ENCODE measurements around the gene ANKRD55.
"Not testable (repeated sequence)": the region's sequence is repeated elsewhere in the genome, so short reads cannot be mapped to it uniquely, and the experiment has no call there.

Gene ANKRD55

GRCh38 chr5:56142614-56143372 lies 90.3 kb downstream of the ANKRD55 start:
- Histone ChIP-seq H3K9me3 (ENCODE audit: low read depth, low read length) (no peaks in the 10 kb centered on the region), H3K9ac (ENCODE audit: insufficient read length) (no peak overlapping the region), H3K4me3 (no peak overlapping the region), H3K27ac (no peak overlapping the region), H3K36me3 (ENCODE audit: insufficient read depth, low read length) (no peaks in the 10 kb centered on the region)
- no peak for DNase-seq (ENCODE audit: low read depth, low spot score)
- TF ChIP-seq POLR2AphosphoS5 (IDR thresholded peaks at IDR 0.05; ENCODE audit: borderline replicate concordance, low read depth, low read length) (no peak), EZH2 (IDR thresholded peaks at IDR 0.05) (no peak), FOXP2 (optimal IDR thresholded peaks at IDR 0.05; ENCODE audit: control extremely low read depth, extremely low read length, insufficient read depth) (no peak)

GRCh38 chr5:56142233-56142613 lies 90.9 kb downstream of the ANKRD55 start:
- TF ChIP-seq FOXP2 (optimal IDR thresholded peaks at IDR 0.05; ENCODE audit: control extremely low read depth, extremely low read length, insufficient read depth), result no peak
- no peak for TF ChIP-seq POLR2AphosphoS5 (IDR thresholded peaks at IDR 0.05; ENCODE audit: borderline replicate concordance, low read depth, low read length)
- TF ChIP-seq EZH2 (IDR thresholded peaks at IDR 0.05), result no peak
- H3K36me3 ChIP-seq (ENCODE audit: insufficient read depth, low read length), result no peaks in the 10 kb centered on the region
- DNase-seq (ENCODE audit: low read depth, low spot score), result no peak
- H3K4me3 ChIP-seq, result no peak overlapping the region
- H3K27ac ChIP-seq, result no peak overlapping the region
- no peak overlapping the region for H3K9ac ChIP-seq (ENCODE audit: insufficient read length)
- H3K9me3 ChIP-seq (ENCODE audit: low read depth, low read length), result no peaks in the 10 kb centered on the region

- H3K36me3 ChIP-seq (ENCODE audit: insufficient read depth, low read length), result no peaks in the 10 kb centered on the region
- no peak for DNase-seq (ENCODE audit: low read depth, low spot score)
- H3K9me3 ChIP-seq (ENCODE audit: low read depth, low read length), result no peaks in the 10 kb centered on the region
- H3K4me3 ChIP-seq, result no peak overlapping the region
- H3K27ac ChIP-seq, result no peak overlapping the region
- no peak overlapping the region for H3K9ac ChIP-seq (ENCODE audit: insufficient read length)
- TF ChIP-seq POLR2AphosphoS5 (IDR thresholded peaks at IDR 0.05; ENCODE audit: borderline replicate concordance, low read depth, low read length), result no peak
- no peak for TF ChIP-seq FOXP2 (optimal IDR thresholded peaks at IDR 0.05; ENCODE audit: control extremely low read depth, extremely low read length, insufficient read depth)
- TF ChIP-seq EZH2 (IDR thresholded peaks at IDR 0.05), result no peak
Observed at GRCh38 chr5:56140073-56140472, 93.1 kb downstream of the ANKRD55 start.

GRCh38 chr5:56130664-56131063 lies 102.5 kb downstream of the ANKRD55 start:
- H3K36me3 ChIP-seq (ENCODE audit: insufficient read depth, low read length), result no peaks in the 10 kb centered on the region
- no peak overlapping the region for H3K4me3 ChIP-seq
- TF ChIP-seq EZH2 (IDR thresholded peaks at IDR 0.05), result no peak
- no peak for TF ChIP-seq FOXP2 (optimal IDR thresholded peaks at IDR 0.05; ENCODE audit: control extremely low read depth, extremely low read length, insufficient read depth)
- no peak for TF ChIP-seq POLR2AphosphoS5 (IDR thresholded peaks at IDR 0.05; ENCODE audit: borderline replicate concordance, low read depth, low read length)
- H3K27ac ChIP-seq, result no peak overlapping the region
- H3K9me3 ChIP-seq (ENCODE audit: low read depth, low read length), result no peaks in the 10 kb centered on the region
- H3K9ac ChIP-seq (ENCODE audit: insufficient read length), result no peak overlapping the region
- DNase-seq (ENCODE audit: low read depth, low spot score), result no peak

- no peak overlapping the region for H3K27ac ChIP-seq
- no peaks in the 10 kb centered on the region for H3K36me3 ChIP-seq (ENCODE audit: insufficient read depth, low read length)
- no peak for TF ChIP-seq POLR2AphosphoS5 (IDR thresholded peaks at IDR 0.05; ENCODE audit: borderline replicate concordance, low read depth, low read length)
- TF ChIP-seq FOXP2 (optimal IDR thresholded peaks at IDR 0.05; ENCODE audit: control extremely low read depth, extremely low read length, insufficient read depth), result no peak
- TF ChIP-seq EZH2 (IDR thresholded peaks at IDR 0.05), result no peak
- H3K9me3 ChIP-seq (ENCODE audit: low read depth, low read length), result no peaks in the 10 kb centered on the region
- H3K4me3 ChIP-seq, result no peak overlapping the region
- no peak overlapping the region for H3K9ac ChIP-seq (ENCODE audit: insufficient read length)
- DNase-seq (ENCODE audit: low read depth, low spot score), result no peak
Observed at GRCh38 chr5:56129288-56129687, 103.8 kb downstream of the ANKRD55 start.

GRCh38 chr5:56128113-56128512 lies 105.0 kb downstream of the ANKRD55 start:
- H3K9ac ChIP-seq (ENCODE audit: insufficient read length), result no peak overlapping the region
- H3K9me3 ChIP-seq (ENCODE audit: low read depth, low read length), result no peaks in the 10 kb centered on the region
- H3K4me3 ChIP-seq, result no peak overlapping the region
- no peak for DNase-seq (ENCODE audit: low read depth, low spot score)
- H3K36me3 ChIP-seq (ENCODE audit: insufficient read depth, low read length), result no peaks in the 10 kb centered on the region
- no peak overlapping the region for H3K27ac ChIP-seq
- TF ChIP-seq FOXP2 (optimal IDR thresholded peaks at IDR 0.05; ENCODE audit: control extremely low read depth, extremely low read length, insufficient read depth), result no peak
- TF ChIP-seq POLR2AphosphoS5 (IDR thresholded peaks at IDR 0.05; ENCODE audit: borderline replicate concordance, low read depth, low read length), result no peak
- TF ChIP-seq EZH2 (IDR thresholded peaks at IDR 0.05), result no peak

GRCh38 chr5:56126487-56127179 lies 106.5 kb downstream of the ANKRD55 start:
- TF ChIP-seq POLR2AphosphoS5 (IDR thresholded peaks at IDR 0.05; ENCODE audit: borderline replicate concordance, low read depth, low read length) (no peak), FOXP2 (optimal IDR thresholded peaks at IDR 0.05; ENCODE audit: control extremely low read depth, extremely low read length, insufficient read depth) (no peak), EZH2 (IDR thresholded peaks at IDR 0.05) (no peak)
- DNase-seq (ENCODE audit: low read depth, low spot score), result no peak
- Histone ChIP-seq H3K27ac (no peak overlapping the region), H3K9me3 (ENCODE audit: low read depth, low read length) (no peaks in the 10 kb centered on the region), H3K9ac (ENCODE audit: insufficient read length) (no peak overlapping the region), H3K36me3 (ENCODE audit: insufficient read depth, low read length) (no peaks in the 10 kb centered on the region), H3K4me3 (no peak overlapping the region)

GRCh38 chr5:56123531-56124243 lies 109.4 kb downstream of the ANKRD55 start:
- TF ChIP-seq EZH2 (IDR thresholded peaks at IDR 0.05) (no peak), POLR2AphosphoS5 (IDR thresholded peaks at IDR 0.05; ENCODE audit: borderline replicate concordance, low read depth, low read length) (no peak), FOXP2 (optimal IDR thresholded peaks at IDR 0.05; ENCODE audit: control extremely low read depth, extremely low read length, insufficient read depth) (no peak)
- Histone ChIP-seq H3K9me3 (ENCODE audit: low read depth, low read length) (no peaks in the 10 kb centered on the region), H3K4me3 (no peak overlapping the region), H3K9ac (ENCODE audit: insufficient read length) (no peak overlapping the region), H3K36me3 (ENCODE audit: insufficient read depth, low read length) (no peaks in the 10 kb centered on the region), H3K27ac (no peak overlapping the region)
- DNase-seq (ENCODE audit: low read depth, low spot score), result no peak

GRCh38 chr5:56122360-56122985 lies 110.7 kb downstream of the ANKRD55 start:
- H3K9me3 ChIP-seq (ENCODE audit: low read depth, low read length); H3K4me3 ChIP-seq; H3K9ac ChIP-seq (ENCODE audit: insufficient read length); H3K36me3 ChIP-seq (ENCODE audit: insufficient read depth, low read length); DNase-seq (ENCODE audit: low read depth, low spot score); H3K27ac ChIP-seq: not testable (repeated sequence)

All from SK-N-MC (cell line).